Fibroblast of skin of scalp (primary cell): ENCODE measurements around the gene PCLO.
"Not testable (repeated sequence)": the region's sequence is repeated elsewhere in the genome, so short reads cannot be mapped to it uniquely, and the experiment has no call there.

Experiments used
- DNase-seq: peaks from one replicate; pipeline ENCODE4 v3.0.0-alpha.2; 2013

The PCLO gene

DNA sequence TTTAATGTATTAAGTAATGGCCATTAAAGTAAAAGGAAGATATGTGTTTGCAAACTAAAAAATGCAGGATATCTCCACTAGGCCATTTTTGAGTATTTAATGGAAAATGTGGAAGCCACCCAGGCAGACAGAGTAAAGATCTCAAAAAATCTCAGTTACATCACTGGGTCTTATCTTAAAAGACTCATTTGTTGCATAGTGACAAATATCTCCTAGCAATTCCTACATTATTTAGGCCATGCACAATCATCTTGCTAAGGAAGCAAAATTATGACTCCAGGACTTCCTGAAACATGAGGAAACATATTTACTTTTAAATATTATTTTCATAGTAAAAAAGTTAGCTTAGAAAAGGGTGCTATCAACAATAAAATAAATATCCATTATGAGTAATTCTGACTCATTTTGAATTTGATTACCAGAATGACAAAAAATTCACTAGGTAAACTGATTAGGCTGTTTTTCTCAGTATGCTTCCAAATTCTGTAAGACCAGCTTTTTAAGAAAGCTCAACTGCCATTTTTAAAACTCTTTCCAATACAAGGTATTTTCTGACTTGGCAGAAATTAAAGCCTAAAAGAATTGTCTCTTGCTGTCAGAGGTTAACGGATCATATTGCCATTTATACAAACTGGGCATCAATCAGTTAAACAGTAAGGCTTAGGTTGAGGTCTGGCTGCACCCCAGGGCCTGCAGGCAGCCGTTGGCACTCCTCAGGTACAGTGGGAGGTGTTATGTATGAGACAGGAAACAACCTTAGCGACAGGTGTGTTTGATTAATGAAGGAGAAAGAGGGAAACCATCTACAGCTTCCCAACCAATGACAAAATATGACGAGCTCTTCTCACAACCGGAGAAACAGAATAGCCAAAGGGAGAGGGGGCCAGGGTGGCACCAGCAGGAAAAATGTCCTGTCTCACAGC lies 31.8 kb downstream of the PCLO start:
- DNase-seq = no peak

DNA sequence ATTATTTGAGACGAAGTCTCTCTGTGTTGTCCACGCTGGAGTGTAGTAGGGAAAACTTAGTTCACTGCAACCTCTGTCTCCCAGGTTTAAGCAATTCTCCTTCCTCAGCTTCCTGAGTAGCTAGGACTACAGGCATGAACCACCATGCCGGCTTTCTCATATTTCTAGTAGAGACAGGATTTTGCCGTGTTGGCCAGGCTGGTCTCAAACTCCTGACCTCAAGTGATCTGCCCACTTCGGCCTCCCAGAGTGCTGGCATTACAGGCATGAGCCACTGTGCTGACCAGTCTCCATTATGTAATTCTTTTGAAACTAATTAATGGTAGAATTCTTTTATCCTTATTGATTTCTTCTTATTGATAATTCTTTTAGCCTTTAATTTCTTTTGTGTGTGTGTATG lies 32.5 kb downstream of the PCLO start:
- DNase-seq = no peak

DNA sequence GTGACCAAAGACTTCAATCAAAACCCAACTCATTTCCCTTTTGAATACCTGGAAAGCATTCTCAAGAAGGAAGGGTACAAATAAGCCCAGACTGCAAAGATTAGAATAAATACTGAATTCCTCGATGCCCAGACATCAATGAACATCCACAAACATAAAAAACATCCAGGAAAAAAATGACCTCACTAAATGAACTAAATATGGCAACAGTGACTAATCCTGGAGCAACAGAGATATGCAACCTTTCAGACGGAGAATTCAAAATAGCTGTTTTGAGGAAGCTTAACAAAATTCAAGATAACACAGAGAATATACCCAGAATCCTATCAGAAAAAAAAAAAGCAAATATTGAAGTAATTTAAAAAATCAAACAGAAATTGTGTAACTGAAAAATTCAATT lies 43.2 kb downstream of the PCLO start:
- DNase-seq = no peak

DNA sequence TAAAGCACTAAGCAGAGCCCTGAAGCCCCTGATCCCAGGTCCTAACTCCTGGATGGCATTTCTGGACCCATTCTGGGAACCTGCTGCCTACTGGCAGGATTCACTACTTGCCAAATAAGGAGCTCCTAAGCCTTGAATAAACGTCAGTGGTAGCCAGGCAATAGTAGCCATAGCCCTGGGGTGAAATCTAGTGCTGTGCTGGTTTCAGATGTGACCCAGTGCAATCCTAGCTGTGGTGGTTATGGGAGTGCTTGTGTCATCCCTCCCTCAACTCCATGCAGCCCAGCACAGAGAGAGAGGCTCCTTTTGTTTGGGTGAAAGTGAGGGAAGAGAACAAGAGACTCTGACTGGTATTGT lies 43.7 kb downstream of the PCLO start:
- DNase-seq = no peak

DNA sequence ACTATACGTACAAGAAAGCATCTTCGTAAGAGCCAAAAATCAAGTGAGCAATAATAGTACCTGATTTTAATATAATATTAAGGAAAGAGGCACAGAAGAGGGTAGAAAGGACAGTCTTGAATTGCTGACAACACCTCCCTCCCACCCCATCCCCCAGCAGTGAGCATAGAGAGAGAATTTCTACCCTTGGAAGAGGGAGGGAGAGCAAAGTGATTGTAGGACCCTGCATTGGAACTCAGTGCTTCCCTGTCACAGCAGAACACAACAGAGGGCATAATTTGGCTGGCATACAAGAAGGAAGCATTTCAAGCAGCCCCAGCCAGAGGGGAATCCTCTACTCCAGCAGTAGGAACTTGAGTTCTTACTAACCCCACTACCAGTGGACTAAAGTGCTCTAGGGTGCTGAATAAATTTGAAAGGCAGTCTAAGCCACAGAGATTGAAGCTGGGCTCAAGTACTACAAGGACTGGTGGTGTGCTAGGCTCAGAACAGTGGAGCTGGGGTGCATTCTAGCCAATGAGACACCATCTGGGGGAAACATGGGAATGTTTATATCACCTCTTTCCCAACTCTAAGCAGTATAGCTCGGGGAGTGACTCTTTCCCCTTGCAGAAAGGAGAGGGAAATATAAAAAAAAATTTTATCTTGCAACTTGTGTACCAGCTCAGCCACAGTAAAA lies 44.2 kb downstream of the PCLO start:
- no peak for DNase-seq

DNA sequence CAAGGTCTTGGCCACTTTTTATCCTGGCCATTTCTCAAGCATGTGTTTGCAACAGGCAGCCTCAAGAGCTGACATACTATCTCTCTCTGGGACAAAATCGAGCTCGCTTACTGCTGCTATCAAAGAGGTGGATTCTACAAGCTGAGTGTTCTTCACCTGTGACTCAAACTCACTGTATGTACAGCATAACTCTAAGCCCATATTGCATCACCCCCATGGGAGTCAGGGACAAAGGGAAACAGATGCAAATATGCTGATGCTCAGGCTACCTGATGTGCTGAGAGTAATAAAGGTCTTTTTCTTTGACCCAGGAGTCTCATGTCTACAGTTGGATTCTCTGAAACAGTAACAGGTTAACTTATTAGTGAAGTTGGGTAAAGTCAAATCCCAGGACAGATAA lies 45.2 kb downstream of the PCLO start:
- DNase-seq = no peak

DNA sequence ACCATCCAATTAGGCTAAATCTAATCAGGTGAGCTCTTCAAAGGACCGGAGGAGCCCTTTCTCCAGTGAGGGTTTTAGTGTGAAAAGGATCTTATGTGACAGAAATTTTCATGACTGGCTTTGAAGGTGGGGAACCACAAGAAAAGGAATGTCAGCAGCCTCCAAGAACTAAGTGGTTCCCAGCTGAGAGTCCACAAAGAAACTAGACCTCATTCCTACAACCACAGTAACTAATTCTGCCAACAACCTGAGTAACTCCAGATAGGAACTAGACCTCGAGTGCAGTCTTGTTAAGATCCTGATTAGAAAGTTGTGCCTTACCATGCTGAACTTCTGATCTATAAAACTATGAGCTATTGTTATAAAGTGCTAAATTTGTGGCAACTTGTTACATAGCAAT lies 51.3 kb downstream of the PCLO start:
- no peak for DNase-seq

DNA sequence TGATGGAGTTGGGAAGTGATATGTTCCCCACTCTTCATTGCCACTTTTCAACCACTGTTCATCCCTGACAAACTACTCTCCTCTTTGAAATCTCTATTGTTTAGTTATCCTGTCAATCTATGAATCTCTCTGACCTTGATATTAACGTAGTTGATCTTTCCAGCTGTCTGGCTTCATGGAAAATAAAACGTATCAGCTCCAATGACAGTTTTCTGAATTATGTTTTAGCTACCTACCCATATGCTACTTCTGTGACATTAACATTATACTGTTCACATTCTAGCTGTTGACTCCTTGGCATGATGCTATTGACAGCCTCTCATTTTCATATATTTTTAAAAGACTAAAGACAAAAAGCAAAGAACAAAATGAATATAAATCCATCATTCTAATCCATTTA lies 53.3 kb downstream of the PCLO start:
- no peak for DNase-seq

DNA sequence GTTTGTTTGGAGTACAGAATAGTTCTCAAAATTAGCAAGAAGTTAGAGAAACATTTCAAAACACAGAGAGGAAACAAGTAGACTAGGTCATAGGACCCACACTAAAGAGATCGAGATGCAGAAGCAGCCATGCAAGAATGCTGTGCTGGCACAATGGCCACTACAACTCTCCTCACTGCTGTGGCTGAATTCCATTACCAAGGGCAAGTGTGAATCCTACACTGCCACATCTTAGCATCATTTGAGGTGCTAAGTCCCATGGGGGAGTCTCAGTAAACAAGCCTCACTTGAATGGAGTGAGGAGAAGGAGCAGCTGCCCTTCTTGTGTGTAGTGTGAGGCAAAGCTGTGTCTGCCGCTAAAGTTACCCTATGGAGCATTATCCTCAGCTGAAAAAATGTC lies 56.7 kb downstream of the PCLO start:
- no peak for DNase-seq

DNA sequence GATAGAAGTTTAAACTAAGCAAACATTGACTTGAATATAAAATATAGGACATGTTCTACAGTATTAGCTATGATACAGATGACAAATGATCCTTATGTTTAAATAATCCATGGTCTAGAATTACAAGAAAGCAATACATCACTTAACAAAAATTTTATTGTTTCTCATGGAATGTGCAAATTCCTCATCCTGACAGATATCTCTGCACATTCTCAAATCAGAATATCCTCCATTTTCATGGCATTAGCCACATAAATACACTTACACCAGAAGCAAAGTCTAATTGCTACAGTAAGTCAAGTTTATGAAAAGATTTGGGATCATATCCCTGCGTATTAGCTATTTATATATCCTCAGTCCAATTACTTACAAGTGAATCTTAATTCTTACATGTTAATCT lies 57.6 kb downstream of the PCLO start:
- DNase-seq = no peak

DNA sequence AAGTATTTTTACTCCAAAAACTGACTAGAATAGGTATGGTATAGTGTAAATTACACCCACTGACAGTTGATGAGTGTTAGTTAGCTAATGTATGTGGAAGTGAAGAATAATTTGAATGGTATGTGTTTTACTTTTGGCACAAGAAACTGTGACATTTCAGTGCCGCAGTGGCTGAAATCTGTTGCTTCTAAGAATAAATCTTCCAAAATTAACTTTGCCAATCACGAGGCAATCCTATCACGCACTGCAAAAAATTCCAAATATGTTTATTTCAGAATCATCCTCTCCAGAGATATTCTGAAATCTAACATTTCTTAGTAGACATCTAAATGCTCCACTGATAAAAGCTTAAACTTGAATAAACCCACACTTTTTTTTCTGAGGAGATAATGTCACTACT lies 61.2 kb downstream of the PCLO start:
- DNase-seq = no peak

DNA sequence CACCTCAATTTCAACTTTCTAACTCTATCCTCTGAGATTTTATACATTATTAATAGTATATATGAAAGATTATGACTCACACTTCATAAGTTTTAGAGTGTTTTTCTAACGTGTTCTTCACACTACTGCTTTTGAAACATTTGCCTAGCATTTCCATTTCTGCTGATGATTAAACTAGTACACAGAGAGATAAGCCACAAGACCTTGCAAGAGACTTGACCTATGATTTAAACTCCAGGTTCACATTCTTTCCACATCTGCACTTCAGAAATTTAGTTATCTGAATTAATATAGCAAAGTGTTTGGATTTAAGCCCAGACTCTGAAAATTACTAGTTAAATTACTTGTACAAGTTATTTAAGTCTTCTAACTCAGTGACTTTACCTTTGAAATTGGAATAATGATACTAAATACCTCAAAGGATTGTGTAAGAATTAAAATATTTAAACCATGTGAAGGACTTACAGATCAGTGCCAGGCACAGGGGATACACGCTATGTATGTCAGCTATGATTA lies 66.6 kb downstream of the PCLO start:
- no peak for DNase-seq

DNA sequence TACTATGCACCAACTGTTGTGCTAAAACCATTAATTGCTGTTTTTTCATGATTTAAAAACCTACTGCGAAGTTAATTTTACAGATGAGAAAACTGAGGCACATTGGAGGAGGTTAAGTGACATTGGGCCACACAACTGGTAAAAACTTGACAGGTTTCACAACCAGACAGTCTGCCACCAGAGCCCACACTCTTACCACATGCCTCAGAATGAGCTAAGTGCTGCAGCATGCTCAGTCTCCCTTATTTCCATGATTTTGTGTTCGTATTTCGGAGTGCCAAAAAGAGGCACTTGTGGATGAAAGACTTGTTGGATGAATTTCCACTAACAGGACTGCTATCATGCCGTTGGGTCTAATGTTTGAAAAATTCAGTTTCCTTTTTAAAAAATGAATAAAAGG lies 77.4 kb downstream of the PCLO start:
- DNase-seq = no peak

DNA sequence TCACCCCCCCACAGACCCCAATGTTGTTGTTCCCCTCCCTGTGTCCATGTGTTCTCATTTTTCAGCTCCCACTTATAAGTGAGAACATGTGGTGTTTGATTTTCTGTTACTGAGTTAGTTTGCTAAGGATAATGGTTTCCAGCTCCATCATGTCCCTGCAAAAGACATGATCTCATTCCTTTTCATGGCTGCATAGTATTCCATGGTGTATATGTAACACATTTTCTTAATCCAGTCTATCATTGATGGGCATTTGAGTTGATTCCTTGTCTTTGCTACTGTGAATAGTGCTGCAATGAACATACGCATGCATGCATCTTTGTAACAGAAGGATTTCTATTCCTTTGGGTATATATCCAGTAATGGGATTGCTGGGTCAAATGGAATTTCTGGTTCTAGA lies 82.8 kb downstream of the PCLO start:
- not testable (repeated sequence) for DNase-seq

DNA sequence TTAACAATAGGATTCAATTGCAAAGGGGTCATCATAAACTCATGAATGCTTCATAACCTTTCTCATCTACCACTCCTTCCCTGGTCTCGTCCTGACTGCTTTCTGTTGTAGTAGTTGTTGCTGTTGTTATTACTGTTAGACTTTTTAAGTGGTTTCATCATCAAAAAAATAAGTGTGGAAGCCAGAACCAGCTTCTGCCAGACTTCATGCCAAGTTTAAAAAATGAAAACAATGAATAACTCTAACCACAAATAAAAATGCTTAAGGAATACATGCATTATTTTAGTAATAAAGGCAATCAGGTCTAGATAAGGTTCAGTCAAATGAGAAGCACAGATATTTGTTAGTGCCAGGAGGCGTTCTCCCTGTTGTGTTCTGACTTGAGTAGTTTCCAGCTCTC lies 85.4 kb downstream of the PCLO start:
- no peak for DNase-seq

DNA sequence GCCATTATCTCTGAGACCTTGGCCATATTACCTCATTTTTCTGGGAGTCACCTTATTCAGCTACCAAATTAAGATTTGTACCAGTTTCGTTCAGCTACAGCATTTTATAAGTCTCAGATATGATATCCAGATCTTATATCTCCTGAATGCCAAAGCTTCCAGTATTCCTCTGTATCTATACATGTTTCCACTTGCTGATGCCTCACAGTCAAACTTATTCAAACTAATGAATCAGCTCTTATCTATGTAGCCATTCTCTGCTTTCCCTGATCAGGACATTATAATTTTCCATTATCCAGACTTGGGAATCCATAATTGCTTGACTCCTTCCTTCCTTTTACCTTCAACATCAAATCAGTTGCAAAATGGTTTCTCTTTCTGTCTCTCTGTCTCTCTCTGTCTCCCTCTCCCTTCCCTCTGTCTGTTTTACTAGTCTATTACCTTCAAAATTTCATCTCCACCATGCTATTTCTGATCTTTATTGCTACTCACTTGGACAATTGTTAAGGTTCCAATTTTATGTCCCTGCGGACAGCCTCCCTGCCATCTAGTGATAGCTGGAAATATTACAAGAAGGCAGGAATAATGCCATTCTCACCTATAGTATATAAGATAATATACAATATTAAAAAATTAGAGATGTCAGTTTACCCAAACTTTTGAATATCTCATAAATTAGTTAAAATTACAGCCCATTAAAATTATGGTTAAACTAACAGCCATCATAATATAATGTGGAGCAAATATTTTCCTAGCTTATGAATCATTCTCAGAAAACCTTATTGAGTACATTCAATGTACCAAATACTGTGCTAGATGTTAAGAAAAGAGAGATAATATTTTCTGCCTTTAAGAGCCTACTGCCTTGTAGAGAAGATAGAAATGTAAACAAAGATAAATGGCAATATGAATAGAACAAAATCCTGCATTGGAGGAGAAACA lies 89.8 kb downstream of the PCLO start:
- no peak for DNase-seq

DNA sequence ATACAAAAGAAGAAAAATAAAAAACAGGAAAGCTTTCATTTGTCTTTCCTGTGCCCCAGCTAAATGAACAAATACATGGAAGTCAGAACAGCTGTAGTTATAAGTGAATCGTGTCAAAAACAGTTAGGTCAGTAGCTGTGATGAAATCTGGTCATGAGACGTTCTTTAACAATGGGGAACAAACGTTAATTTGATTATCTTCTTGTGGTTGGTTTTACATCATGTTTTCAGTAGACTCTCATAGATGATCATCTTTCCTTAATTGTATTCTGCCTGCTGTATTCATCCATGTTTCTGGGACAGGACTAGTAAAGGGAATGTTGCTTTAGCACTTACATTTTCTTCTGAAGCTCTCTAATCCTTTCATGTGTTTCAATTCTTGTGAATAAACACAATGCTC lies 97.0 kb downstream of the PCLO start:
- DNase-seq = no peak

DNA sequence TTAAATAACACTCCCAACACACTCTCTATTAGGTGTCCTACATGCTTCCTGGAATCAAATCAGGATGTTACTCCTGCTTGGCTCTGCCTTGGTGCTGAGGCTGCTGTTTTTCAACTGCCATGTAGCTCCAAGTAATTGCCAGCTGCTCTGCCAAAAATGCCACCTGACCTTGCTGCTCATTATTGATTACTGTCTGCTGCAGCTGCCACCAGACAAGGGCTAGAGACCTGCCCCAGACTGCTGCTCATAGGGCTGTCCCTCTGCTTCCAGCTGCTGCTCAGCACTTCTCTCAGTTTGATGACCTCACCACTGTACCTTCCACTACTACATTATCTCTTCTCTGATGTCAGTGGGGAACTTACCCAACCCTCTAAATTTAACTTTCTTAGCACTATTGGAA lies 102.5 kb downstream of the PCLO start:
- no peak for DNase-seq

DNA sequence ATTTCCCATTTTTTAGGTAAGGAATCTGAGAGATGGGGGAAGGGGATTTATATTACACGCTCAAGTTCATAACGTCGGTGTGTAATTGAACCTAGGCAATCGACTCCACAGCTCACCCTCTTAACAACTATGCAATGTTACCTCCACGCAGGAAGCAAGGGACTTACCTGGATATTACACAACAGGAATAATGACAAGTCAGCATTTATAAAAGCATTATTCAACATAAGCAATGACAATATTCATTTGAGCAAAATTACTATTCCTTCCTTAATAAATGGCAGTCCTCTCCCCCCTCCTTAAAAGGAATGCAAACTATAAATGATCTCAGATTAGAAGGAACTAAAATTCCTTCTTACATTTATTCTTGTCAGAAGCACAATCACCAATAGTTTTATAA lies 104.0 kb downstream of the PCLO start:
- DNase-seq = no peak

DNA sequence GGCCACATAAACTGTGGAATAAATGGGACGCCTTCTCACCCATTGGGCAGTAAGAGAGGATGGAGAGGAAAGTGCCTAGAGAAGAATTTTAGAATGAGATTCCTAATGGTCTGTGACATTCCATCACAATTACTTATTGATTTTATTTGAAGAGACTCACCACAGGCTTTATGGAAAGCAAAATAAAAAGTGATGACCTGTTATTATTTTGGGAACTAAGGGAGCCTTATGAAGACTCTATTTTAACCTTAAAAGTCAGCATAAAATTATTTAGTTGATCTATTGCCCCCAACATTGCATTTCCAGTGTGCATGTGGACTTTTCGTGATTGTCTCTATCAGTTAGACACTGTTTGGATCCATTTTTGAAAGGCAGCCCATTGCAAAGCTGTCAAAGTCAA lies 107.5 kb downstream of the PCLO start:
- no peak for DNase-seq

DNA sequence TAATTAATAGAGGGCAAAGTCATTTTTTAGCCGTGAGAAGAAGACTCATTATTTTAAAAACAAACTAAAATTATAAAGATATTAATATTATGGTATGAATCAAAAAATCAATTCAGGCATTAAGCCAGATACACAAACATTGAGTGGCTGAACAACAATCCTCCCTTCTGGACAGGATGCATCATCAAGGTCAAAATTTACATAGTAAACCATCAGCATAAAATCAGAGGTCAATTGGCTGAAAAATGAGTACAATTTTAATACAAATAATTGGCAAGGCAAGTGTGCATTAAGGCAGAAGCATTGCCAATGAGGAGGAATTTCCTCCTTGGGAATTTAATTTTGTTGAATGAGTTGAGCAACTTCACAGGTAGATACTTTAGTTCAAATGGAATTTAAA lies 108.2 kb downstream of the PCLO start:
- no peak for DNase-seq

DNA sequence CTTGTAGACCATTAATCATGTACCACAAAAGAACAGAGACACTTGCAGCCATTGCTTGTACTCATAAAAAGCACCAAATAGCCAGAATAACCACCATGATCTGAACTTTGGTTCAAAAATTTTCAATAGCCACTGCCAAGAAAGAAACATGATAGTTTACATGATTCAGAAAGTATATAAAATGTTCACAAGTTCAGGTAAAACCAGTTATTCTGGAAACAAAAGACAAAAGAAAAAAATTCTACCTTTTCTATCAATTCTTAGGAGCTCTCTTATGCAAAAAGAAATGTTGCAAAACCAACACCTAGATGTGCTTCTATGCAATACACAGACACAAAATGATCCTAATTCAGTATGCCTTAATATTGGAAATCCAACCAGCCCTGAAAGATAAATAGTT lies 108.7 kb downstream of the PCLO start:
- no peak for DNase-seq

DNA sequence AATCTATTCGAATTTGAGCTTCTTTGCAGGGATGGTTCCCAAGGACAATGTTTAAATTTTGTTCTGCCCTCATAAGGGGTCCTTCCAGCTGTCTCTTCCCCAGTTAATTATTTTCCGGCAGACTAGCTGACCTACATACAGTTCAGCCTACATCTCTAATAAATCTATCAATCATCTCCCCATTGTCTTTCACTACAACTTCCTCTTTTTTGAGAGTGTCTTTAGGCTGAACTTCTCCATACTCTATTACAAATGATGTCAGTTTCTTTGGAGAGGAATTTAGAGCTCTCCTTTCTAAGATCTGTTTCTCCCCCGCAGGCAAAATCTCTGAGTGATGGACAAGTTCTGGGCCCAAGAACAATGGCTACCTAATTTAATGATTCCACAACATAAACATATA lies 122.2 kb downstream of the PCLO start:
- DNase-seq = no peak
